ENCODE data around the gene ZDHHC18.
"Not testable (repeated sequence)": the region's sequence is repeated elsewhere in the genome, so short reads cannot be mapped to it uniquely, and the experiment has no call there.

ZDHHC18 gene

GRCh38 chr1:26838474-26839338 lies 12.2 kb downstream of the ZDHHC18 start:
- FAIRE-seq (peak; percentile 99), DNase-seq (ENCODE audit: insufficient read length) (peak; percentile 72)
- no peak for TF ChIP-seq TAF1 (IDR thresholded peaks at IDR 0.05; ENCODE audit: borderline replicate concordance, low read depth, low read length)
- no peak for TF ChIP-seq POLR2A (IDR thresholded peaks at IDR 0.05; ENCODE audit: low read depth, low read length)
- peak; percentile 60; the same call in 1 of the 2 replicates for TF ChIP-seq POLR2AphosphoS5 (IDR thresholded peaks at IDR 0.05; ENCODE audit: low read depth, low read length)

- DNase-seq (ENCODE audit: insufficient read length) = no peak
- peak; percentile 82 for FAIRE-seq
- TF ChIP-seq TAF1 (IDR thresholded peaks at IDR 0.05; ENCODE audit: borderline replicate concordance, low read depth, low read length) (no peak), POLR2A (IDR thresholded peaks at IDR 0.05; ENCODE audit: low read depth, low read length) (no peak), POLR2AphosphoS5 (IDR thresholded peaks at IDR 0.05; ENCODE audit: low read depth, low read length) (no peak)
Observed at GRCh38 chr1:26839339-26839722, 12.8 kb downstream of the ZDHHC18 start.

- FAIRE-seq (no peak), DNase-seq (ENCODE audit: insufficient read length) (no peak)
- TF ChIP-seq POLR2A (IDR thresholded peaks at IDR 0.05; ENCODE audit: low read depth, low read length) (no peak), POLR2AphosphoS5 (IDR thresholded peaks at IDR 0.05; ENCODE audit: low read depth, low read length) (no peak), TAF1 (IDR thresholded peaks at IDR 0.05; ENCODE audit: borderline replicate concordance, low read depth, low read length) (no peak)
Observed at GRCh38 chr1:26839779-26840178, 13.3 kb downstream of the ZDHHC18 start.

- no peak for TF ChIP-seq POLR2AphosphoS5 (IDR thresholded peaks at IDR 0.05; ENCODE audit: low read depth, low read length)
- no peak for TF ChIP-seq POLR2A (IDR thresholded peaks at IDR 0.05; ENCODE audit: low read depth, low read length)
- TF ChIP-seq TAF1 (IDR thresholded peaks at IDR 0.05; ENCODE audit: borderline replicate concordance, low read depth, low read length) = no peak
- DNase-seq (ENCODE audit: insufficient read length) = no peak
- no peak for FAIRE-seq
Observed at GRCh38 chr1:26844424-26845196, 18.1 kb downstream of the ZDHHC18 start.

- DNase-seq (ENCODE audit: insufficient read length); FAIRE-seq: not testable (repeated sequence)
Observed at GRCh38 chr1:26847826-26848225, 21.3 kb downstream of the ZDHHC18 start.

GRCh38 chr1:26848499-26848898 lies 22.0 kb downstream of the ZDHHC18 start:
- no peak for FAIRE-seq
- TF ChIP-seq TAF1 (IDR thresholded peaks at IDR 0.05; ENCODE audit: borderline replicate concordance, low read depth, low read length) = no peak
- no peak for TF ChIP-seq POLR2A (IDR thresholded peaks at IDR 0.05; ENCODE audit: low read depth, low read length)
- no peak for TF ChIP-seq POLR2AphosphoS5 (IDR thresholded peaks at IDR 0.05; ENCODE audit: low read depth, low read length)

GRCh38 chr1:26848941-26849774 lies 22.7 kb downstream of the ZDHHC18 start:
- DNase-seq (ENCODE audit: insufficient read length) = no peak
- TF ChIP-seq POLR2A (IDR thresholded peaks at IDR 0.05; ENCODE audit: low read depth, low read length) (no peak), TAF1 (IDR thresholded peaks at IDR 0.05; ENCODE audit: borderline replicate concordance, low read depth, low read length) (no peak)
- FAIRE-seq = no peak

More at GRCh38 chr1:26848499-26848898, 22.0 kb downstream of the ZDHHC18 start:
- DNase-seq (ENCODE audit: insufficient read length) = no peak

GRCh38 chr1:26851106-26851684 lies 24.7 kb downstream of the ZDHHC18 start:
- DNase-seq (ENCODE audit: insufficient read length) = no peak
- FAIRE-seq = no peak
- TF ChIP-seq POLR2A (IDR thresholded peaks at IDR 0.05; ENCODE audit: low read depth, low read length) (no peak), POLR2AphosphoS5 (IDR thresholded peaks at IDR 0.05; ENCODE audit: low read depth, low read length) (no peak), TAF1 (IDR thresholded peaks at IDR 0.05; ENCODE audit: borderline replicate concordance, low read depth, low read length) (no peak)

GRCh38 chr1:26852701-26853100 lies 26.2 kb downstream of the ZDHHC18 start:
- FAIRE-seq (peak; percentile 36), DNase-seq (ENCODE audit: insufficient read length) (no peak)
- TF ChIP-seq POLR2AphosphoS5 (IDR thresholded peaks at IDR 0.05; ENCODE audit: low read depth, low read length) (no peak), POLR2A (IDR thresholded peaks at IDR 0.05; ENCODE audit: low read depth, low read length) (no peak)

- DNase-seq (ENCODE audit: insufficient read length) (peak; percentile 78), FAIRE-seq (peak; percentile 91)
- TF ChIP-seq POLR2A (IDR thresholded peaks at IDR 0.05; ENCODE audit: low read depth, low read length) = no peak
- no peak for TF ChIP-seq POLR2AphosphoS5 (IDR thresholded peaks at IDR 0.05; ENCODE audit: low read depth, low read length)
- no peak for TF ChIP-seq TAF1 (IDR thresholded peaks at IDR 0.05; ENCODE audit: borderline replicate concordance, low read depth, low read length)
Observed at GRCh38 chr1:26853156-26853555, 26.7 kb downstream of the ZDHHC18 start.

GRCh38 chr1:26853600-26853999 lies 27.1 kb downstream of the ZDHHC18 start:
- FAIRE-seq = no peak
- no peak for TF ChIP-seq TAF1 (IDR thresholded peaks at IDR 0.05; ENCODE audit: borderline replicate concordance, low read depth, low read length)
- no peak for TF ChIP-seq POLR2AphosphoS5 (IDR thresholded peaks at IDR 0.05; ENCODE audit: low read depth, low read length)
- TF ChIP-seq POLR2A (IDR thresholded peaks at IDR 0.05; ENCODE audit: low read depth, low read length) = no peak
- DNase-seq (ENCODE audit: insufficient read length) = no peak
